8988T (cell line): ENCODE data around the gene FAM168A.
A peak's percentile ranks its signal among the peaks of the same experiment; 100 is the strongest.

Source experiments
- DNase-seq: peaks from one replicate; pipeline ENCODE4 v3.0.0; 2011

FAM168A gene

GRCh38 chr11:73597956-73598718, at the start of gene FAM168A:
TSS of gene FAM168A (minus strand) at chr11:73598112. CDS start at chr11:73468474, 129,638 bp downstream.
- DNase-seq: peak; percentile 94

- DNase-seq: peak; percentile 98
Observed at GRCh38 chr11:73647459-73648100, 49.7 kb upstream of the FAM168A start.

- peak; percentile 13 for DNase-seq
Observed at GRCh38 chr11:73645972-73646631, 48.2 kb upstream of the FAM168A start, which contains the start of gene PLEKHB1. TSS of gene PLEKHB1 (plus strand) at chr11:73646581. CDS start at chr11:73646609, 28 bp downstream.

GRCh38 chr11:73645121-73645969, 47.4 kb upstream of the FAM168A start:
- DNase-seq: peak; percentile 1

GRCh38 chr11:73641668-73642067, 43.8 kb upstream of the FAM168A start:
- DNase-seq: no peak

- no peak for DNase-seq
Observed at GRCh38 chr11:73640592-73640991, 42.7 kb upstream of the FAM168A start.

GRCh38 chr11:73637012-73637411, 39.1 kb upstream of the FAM168A start:
- no peak for DNase-seq

- DNase-seq: no peak
Observed at GRCh38 chr11:73636249-73636648, 38.3 kb upstream of the FAM168A start.

- no peak for DNase-seq
Observed at GRCh38 chr11:73635721-73636120, 37.8 kb upstream of the FAM168A start.

GRCh38 chr11:73633999-73634398, 36.1 kb upstream of the FAM168A start:
- no peak for DNase-seq

- no peak for DNase-seq
Observed at GRCh38 chr11:73632996-73633395, 35.1 kb upstream of the FAM168A start.

- DNase-seq: no peak
Observed at GRCh38 chr11:73629907-73630306, 32.0 kb upstream of the FAM168A start.

- peak; percentile 82 for DNase-seq
Observed at GRCh38 chr11:73625696-73626318, 27.9 kb upstream of the FAM168A start.

- no peak for DNase-seq
Observed at GRCh38 chr11:73623686-73624085, 25.8 kb upstream of the FAM168A start.

- DNase-seq: no peak
Observed at GRCh38 chr11:73622926-73623593, 25.1 kb upstream of the FAM168A start.

GRCh38 chr11:73614591-73614990, 16.7 kb upstream of the FAM168A start:
- DNase-seq: no peak

GRCh38 chr11:73612601-73613140, 14.8 kb upstream of the FAM168A start:
- no peak for DNase-seq

GRCh38 chr11:73598719-73599379, 937 bp upstream of the FAM168A start:
- no peak for DNase-seq

- no peak for DNase-seq
Observed at GRCh38 chr11:73597336-73597955, 466 bp downstream of the FAM168A start.

GRCh38 chr11:73596547-73596946, 1.4 kb downstream of the FAM168A start:
- no peak for DNase-seq
